ENCODE data around the gene RNU2-63P.
"Not testable (repeated sequence)": the region's sequence is repeated elsewhere in the genome, so short reads cannot be mapped to it uniquely, and the experiment has no call there.

RNU2-63P gene

DNA sequence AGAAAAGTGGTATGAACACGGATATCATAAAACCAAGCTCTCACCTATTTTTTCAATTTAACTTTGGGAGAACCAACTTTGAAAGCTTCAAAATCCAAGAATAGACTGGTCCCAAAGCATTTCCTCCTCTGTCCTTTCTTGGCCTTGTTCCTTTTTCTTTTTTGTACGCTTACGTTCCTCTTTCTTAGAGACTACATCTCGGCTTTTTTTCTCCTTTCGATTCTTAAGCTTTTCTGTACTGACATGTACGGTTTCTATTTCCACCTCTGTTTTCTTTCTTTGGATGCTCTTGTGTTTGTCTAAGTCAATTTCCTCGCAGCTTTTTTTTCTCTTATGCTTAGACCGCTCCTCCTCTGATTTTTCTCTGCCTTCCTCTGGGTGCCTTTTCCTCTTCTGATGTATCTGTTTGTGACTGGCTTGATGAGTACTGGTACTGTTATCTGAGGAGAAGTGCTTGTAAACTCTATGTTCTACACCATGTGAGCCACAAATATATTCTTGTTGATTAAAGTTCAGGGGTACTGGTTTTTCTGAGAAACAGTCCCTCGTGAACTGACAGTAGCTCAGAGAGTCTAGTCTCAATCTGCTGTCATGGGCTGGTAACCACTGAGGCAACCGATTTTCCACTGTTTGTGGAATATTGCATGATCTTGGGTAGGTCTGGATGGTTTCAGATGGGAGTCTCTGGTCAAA is 11.5 kb upstream of the RNU2-63P start:
- DNase-seq: no peak

GRCh38 chr2:88024509-88024908 is 8.2 kb upstream of the RNU2-63P start:
- no peak for DNase-seq

GRCh38 chr2:88022669-88022921 is 6.2 kb upstream of the RNU2-63P start:
- DNase-seq: no peak

GRCh38 chr2:88019985-88020384 is 3.6 kb upstream of the RNU2-63P start:
- no peak for DNase-seq

GRCh38 chr2:88018909-88019308 is 2.6 kb upstream of the RNU2-63P start:
- DNase-seq: no peak

- not testable (repeated sequence) for DNase-seq
Observed at GRCh38 chr2:88018077-88018805, 1.9 kb upstream of the RNU2-63P start.

DNA sequence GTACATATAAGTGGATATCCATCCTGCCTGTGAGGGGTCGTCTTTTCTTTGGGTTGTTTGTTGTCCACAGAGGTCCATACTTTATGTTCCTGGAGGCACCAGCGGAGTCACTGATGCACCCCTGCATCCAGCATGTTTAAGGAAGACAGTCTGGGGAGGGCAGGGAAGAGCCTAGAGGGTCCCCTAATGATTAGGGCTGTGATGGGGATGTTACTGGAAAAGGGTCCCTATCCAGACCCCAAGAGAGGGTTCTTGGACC is 1.4 kb upstream of the RNU2-63P start:
- not testable (repeated sequence) for DNase-seq

DNA sequence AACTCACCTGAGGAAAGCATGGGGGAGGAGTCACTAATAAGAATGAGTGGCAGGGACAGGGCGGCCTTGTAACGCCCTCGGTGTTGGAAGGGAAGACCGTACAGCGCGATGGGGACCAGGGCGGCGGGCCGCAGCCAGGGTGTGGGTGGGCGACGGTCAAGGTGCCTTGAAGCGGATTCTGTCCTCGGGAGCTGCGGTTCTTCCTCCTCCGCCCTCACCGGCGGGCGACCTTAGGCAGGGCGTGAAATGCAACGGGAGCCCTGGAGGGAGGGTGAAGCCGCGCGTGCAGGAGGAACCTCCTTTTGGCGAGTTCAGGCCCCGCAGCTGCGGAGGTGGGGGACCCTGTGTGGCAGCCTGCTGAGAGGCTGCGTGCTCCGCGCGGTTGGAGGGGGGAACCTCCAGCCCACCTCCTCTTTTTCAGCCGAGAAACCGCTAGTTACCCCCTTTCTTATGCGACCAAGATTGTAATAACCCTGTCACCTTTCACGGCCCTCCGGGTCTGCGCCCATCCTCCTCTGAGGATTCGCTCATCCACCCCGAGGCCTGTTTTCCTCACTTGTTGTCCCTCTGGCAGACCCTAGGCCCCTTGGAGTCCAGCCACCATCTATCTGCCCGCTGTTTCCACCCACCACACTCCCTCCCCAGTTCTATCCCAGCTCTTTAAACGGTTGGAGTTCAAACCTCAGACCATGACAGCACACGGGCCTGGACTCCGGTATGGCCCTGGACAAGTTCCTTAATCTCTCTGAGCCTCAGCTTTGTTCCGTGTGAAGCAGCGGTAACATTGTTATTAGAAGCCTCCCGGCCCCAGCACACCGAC is 823 bp upstream of the RNU2-63P start:
- no peak for DNase-seq

GRCh38 chr2:88011011-88011410 is 5.3 kb downstream of the RNU2-63P start:
- DNase-seq: no peak

GRCh38 chr2:88010136-88010535 is 6.2 kb downstream of the RNU2-63P start:
- no peak for DNase-seq

- no peak for DNase-seq
Observed at GRCh38 chr2:88006912-88007439, 9.4 kb downstream of the RNU2-63P start.

GRCh38 chr2:88005776-88006175 is 10.6 kb downstream of the RNU2-63P start:
- DNase-seq: no peak

- DNase-seq: no peak
Observed at GRCh38 chr2:88003074-88003755, 13.1 kb downstream of the RNU2-63P start.

- DNase-seq: no peak
Observed at GRCh38 chr2:88002359-88002707, 14.0 kb downstream of the RNU2-63P start.

GRCh38 chr2:88000474-88000873 is 15.9 kb downstream of the RNU2-63P start:
- DNase-seq: not testable (repeated sequence)

DNA sequence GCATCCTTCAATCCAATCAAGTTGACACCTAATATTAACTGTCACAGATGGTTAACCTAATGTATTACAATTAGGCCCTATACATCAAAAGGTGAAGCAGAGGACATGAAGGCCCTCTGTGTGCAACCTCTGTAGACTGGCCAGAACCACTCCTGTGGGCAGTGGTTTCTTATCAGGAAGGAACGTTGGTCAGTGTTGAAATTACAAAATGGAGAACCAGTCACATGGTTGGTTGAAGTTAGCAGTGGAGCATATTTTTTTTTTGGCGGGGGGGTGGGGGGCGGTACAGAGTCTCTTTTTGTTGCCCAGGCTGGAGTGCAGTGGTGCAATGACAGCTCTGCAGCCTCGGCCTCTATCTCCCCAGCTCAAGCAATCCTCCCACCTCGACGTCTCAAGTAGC is 19.8 kb downstream of the RNU2-63P start:
- no peak for DNase-seq

- no peak for DNase-seq
Observed at GRCh38 chr2:87995756-87996155, 20.6 kb downstream of the RNU2-63P start.

DNA sequence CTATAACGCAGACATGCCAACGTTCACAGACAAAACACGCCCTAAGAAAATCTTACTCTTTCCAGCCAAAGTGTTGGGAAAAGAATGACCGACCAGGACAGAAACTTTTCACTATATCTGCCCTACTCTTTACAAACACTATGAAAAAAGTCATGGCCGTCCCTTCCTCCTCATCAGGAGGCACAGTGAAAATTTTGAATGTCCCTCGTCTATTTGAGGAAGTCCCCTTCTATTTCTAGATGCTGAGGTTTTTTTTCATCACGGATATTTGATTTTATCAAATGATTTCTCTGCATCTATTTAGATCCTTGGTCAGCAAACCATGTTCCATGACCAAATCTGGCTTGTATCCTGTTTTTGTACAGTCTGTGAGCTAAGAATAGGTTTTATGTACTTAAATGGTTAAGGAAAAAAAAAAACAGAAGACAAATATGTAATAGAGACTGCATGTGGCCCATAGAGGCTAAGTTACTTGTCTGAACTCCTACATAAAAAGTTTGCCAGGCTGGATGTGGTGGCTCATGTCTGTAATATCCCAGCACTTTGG is 22.0 kb downstream of the RNU2-63P start:
- not testable (repeated sequence) for DNase-seq

DNA sequence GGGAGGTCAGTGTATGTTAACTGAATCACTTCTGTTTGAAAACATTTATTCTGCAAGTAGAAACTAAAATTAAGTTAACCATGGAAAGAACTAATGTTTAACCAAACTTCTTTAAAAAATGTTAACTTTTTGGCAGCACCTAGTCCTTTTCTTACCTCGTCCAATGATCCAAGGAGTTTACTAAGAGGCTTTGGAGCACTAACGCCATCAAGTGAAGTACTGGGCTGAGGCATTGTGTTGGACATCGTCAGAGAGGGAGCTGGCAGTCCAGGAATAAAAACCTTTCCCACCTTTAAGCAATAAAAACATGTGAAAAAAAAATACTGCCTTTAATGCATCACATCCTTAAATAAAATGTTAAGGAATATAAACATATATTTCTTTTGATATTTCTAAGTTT is 23.8 kb downstream of the RNU2-63P start:
- not testable (repeated sequence) for DNase-seq

DNA sequence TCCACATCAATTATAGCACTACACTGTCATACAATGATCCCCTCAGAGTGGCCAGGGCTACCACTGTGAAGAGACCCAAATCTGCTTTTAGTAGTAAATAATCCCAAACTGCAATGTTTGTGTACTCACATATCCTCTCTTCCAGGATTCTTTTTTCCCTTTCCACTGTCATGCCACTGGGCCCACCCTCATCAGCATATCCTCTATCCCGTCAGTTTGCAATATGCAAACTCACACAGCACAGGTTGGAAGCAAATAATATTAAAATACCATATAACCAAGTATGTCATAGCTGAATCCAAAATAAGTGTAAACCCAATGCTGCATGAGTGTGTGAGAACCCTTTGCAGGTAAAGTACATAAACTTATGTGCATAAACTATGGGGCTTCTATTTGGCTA is 28.9 kb downstream of the RNU2-63P start:
- not testable (repeated sequence) for DNase-seq

GRCh38 chr2:87985902-87986301 is 30.4 kb downstream of the RNU2-63P start:
- not testable (repeated sequence) for DNase-seq

- not testable (repeated sequence) for DNase-seq
Observed at GRCh38 chr2:87981182-87981581, 35.2 kb downstream of the RNU2-63P start.

- not testable (repeated sequence) for DNase-seq
Observed at GRCh38 chr2:87972385-87972784, 44.0 kb downstream of the RNU2-63P start.
